ENCODE measurements around the gene NFAT5.

The NFAT5 gene

DNA sequence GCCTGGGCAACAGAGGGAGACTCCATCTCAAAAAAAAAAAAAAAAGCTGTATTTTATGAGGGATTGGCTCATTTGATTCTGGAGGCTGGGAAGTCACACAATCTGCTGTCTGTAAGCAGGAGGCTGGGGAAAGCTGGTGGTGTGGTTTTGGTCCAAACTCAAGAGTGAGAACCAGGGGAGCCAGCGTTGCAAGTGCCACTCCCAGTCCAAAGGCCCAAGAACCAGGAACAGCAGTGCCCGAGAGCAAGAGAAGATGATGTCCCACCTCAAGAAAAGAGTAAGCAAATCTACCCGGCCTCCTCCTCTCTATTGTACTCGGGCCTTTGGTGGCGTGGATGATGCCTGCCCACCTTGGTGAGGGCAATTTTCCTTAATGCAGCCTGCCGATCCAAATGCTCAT, 166.3 kb downstream of the NFAT5 start:
- Histone ChIP-seq H3K9me3 (ENCODE audit: severe bottlenecking) (no peaks in the 10 kb centered on the region), H3K27me3 (ENCODE audit: insufficient read depth, poor library complexity, severe bottlenecking) (no peaks in the 10 kb centered on the region), H3K4me1 (ENCODE audit: insufficient read depth, poor library complexity, severe bottlenecking) (peaks cover 9% of the 10 kb centered on the region), H3K4me3 (ENCODE audit: severe bottlenecking) (no peak overlapping the region), H3K36me3 (ENCODE audit: low read depth) (no peaks in the 10 kb centered on the region), H3K27ac (ENCODE audit: poor library complexity, severe bottlenecking) (no peak overlapping the region)
- DNase-seq (ENCODE audit: low spot score), result no peak
- TF ChIP-seq, protein P1, sequence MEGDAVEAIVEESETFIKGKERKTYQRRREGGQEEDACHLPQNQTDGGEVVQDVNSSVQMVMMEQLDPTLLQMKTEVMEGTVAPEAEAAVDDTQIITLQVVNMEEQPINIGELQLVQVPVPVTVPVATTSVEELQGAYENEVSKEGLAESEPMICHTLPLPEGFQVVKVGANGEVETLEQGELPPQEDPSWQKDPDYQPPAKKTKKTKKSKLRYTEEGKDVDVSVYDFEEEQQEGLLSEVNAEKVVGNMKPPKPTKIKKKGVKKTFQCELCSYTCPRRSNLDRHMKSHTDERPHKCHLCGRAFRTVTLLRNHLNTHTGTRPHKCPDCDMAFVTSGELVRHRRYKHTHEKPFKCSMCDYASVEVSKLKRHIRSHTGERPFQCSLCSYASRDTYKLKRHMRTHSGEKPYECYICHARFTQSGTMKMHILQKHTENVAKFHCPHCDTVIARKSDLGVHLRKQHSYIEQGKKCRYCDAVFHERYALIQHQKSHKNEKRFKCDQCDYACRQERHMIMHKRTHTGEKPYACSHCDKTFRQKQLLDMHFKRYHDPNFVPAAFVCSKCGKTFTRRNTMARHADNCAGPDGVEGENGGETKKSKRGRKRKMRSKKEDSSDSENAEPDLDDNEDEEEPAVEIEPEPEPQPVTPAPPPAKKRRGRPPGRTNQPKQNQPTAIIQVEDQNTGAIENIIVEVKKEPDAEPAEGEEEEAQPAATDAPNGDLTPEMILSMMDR (IDR thresholded peaks at IDR 0.05; ENCODE audit: poor library complexity, severe bottlenecking), result no peak
- ATAC-seq (ENCODE audit: low read depth), result no peak

DNA sequence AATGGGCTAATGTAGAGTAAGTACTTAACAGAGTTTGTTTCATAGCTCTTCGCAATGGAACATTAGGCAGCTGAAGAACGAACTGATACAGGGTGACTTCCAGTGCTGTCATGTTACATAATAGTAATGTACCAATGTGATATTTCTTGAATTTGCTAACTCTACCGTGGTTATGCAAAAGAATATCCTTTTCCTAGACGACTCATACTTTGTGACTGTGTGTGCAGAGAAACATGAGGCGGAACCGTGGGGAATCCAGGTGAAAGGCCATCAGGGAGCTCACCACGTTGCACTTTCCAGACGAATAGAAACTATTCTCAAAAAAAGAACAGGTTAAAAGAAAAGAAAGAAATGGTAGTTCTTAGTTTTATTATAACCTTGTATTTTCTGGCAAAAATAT, 175.8 kb downstream of the NFAT5 start:
- Histone ChIP-seq H3K9me3 (ENCODE audit: severe bottlenecking) (no peaks in the 10 kb centered on the region), H3K36me3 (ENCODE audit: low read depth) (peaks cover 71% of the 10 kb centered on the region), H3K4me3 (ENCODE audit: severe bottlenecking) (no peak overlapping the region), H3K27ac (ENCODE audit: poor library complexity, severe bottlenecking) (peak overlapping the region; percentile 55), H3K27me3 (ENCODE audit: insufficient read depth, poor library complexity, severe bottlenecking) (no peaks in the 10 kb centered on the region), H3K4me1 (ENCODE audit: insufficient read depth, poor library complexity, severe bottlenecking) (peaks cover 12% of the 10 kb centered on the region)
- TF ChIP-seq, protein P1 (IDR thresholded peaks at IDR 0.05; ENCODE audit: poor library complexity, severe bottlenecking), result no peak
- DNase-seq (ENCODE audit: low spot score) (no peak), ATAC-seq (ENCODE audit: low read depth) (peak; percentile 35)

DNA sequence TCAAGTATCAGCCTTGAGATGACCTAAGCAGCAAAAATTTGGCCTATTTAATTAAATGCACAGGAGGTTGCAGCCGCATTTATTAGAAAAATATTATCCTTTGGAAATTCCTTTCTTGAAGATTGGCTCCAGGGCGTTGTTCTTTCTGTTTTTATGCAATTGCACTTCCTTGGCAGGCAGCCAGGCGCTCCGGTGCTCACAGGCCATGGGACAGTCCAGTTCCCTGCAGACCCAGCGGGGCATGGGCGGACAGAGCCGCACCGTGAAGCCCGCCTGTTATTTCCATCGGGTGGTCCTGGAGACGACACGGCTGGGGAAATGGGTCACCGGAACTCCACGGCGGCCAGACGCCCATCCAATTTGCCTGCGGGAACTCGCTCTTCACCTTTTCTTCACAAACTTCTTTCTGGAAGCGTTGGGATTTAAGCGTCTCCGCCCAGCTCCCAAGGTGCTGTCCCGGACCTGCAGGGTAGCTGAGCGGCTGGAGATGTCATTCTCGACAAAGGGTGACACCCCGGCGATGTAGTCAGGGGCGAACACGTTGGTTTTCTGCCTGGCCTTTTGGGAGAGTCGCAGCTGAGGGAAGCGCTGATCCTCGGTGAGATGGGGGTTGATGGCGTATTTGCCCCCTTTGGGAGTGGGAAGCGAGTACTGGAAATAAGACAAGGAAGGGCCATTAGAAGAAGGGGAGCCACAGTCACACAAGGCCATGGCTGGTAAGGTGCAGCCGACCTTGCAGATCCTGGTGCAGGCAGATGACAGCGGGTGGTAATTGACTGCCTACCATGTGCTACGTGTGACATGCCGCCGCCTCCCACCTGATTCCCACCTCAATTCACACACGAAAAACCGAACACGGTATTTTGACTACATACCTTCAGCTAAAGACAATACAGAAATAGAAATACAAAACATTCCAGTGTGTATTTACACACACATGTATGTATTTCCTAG, 176.5 kb downstream of the NFAT5 start:
- ATAC-seq (ENCODE audit: low read depth), result peak; percentile 40; the same call in 2 of the 3 replicates
- H3K36me3 ChIP-seq (ENCODE audit: low read depth), result peaks cover 75% of the 10 kb centered on the region
- no peaks in the 10 kb centered on the region for H3K9me3 ChIP-seq (ENCODE audit: severe bottlenecking)

DNA sequence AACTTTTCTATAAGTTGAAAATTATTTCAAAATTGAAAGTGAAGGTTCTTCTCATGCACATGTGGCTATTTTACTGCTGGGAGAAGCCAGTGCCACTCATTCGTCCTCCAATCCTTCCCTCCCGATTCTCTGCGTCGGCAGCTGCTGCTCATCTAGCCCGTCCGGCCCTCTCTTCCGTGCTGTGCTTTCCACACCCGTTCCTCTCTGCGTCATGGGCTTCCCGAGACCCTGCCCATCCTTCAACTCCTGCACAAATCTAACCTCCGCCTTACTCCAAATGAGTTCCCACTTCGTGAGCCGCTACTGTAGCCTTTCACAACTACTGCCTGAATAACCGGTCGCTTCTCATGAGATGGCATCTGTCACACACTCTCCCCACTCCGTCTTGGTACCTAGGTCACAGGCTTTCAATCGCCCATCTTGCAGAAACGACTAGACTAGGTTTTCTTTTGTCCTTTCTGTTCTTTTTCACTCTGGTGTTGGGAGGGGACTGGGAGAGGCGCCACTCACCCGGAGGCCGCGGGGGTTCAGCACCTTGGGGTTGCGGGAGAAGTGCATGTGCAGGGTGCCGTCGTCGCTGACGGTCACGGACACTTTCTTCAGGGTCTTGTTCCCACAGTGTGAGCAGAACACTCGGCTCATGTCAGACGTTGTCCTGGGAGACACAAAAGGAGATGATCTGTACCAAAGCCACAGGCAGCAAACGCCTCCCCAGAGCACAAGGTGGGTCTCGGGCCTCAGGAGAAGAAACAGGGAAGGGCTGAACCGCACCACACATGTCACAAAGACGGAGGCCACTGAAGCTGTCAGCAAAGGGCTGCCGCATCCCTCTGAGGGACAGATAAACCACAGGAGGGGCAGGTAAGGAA, 178.8 kb downstream of the NFAT5 start:
- Histone ChIP-seq H3K27me3 (ENCODE audit: insufficient read depth, poor library complexity, severe bottlenecking) (no peaks in the 10 kb centered on the region), H3K27ac (ENCODE audit: poor library complexity, severe bottlenecking) (no peak overlapping the region), H3K4me1 (ENCODE audit: insufficient read depth, poor library complexity, severe bottlenecking) (peaks cover 12% of the 10 kb centered on the region), H3K4me3 (ENCODE audit: severe bottlenecking) (no peak overlapping the region), H3K36me3 (ENCODE audit: low read depth) (peaks cover 98% of the 10 kb centered on the region), H3K9me3 (ENCODE audit: severe bottlenecking) (no peaks in the 10 kb centered on the region)
- TF ChIP-seq, protein P1 (IDR thresholded peaks at IDR 0.05; ENCODE audit: poor library complexity, severe bottlenecking), result no peak
- no peak for DNase-seq (ENCODE audit: low spot score)
- no peak for ATAC-seq (ENCODE audit: low read depth)

More for the DNA sequence above, 176.5 kb downstream of the NFAT5 start:
- H3K4me3 ChIP-seq (ENCODE audit: severe bottlenecking), result no peak overlapping the region
- TF ChIP-seq, protein P1 (IDR thresholded peaks at IDR 0.05; ENCODE audit: poor library complexity, severe bottlenecking), result no peak
- DNase-seq (ENCODE audit: low spot score), result peak; percentile 78
- H3K27me3 ChIP-seq (ENCODE audit: insufficient read depth, poor library complexity, severe bottlenecking), result no peaks in the 10 kb centered on the region
- peak overlapping the region; percentile 55 for H3K27ac ChIP-seq (ENCODE audit: poor library complexity, severe bottlenecking)
- peaks cover 12% of the 10 kb centered on the region for H3K4me1 ChIP-seq (ENCODE audit: insufficient read depth, poor library complexity, severe bottlenecking)

Measured in RWPE2 (cell line).